ENCODE measurements around the gene EME1.

EME1 gene

DNA sequence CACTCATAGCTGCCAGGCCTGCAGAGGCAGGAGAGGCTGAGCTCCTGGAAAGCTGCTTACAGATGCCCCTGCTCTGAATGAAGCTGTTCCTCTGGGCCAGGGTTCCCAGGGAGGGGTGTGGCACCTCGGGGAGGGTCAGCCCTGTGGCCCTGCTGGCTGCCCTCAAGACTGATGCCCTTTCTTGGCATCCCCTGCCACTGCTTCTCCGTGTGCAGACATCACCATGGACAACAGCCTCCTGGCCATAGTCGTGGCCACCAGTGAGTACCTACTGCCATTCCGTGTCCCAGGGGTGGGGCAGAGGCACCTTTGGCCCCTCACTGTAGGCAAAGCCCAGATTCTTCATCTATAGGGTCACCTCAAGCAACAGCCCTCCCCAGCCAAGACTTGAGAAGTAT, 9.0 kb upstream of the EME1 start:
- DNase-seq = no peak

DNA sequence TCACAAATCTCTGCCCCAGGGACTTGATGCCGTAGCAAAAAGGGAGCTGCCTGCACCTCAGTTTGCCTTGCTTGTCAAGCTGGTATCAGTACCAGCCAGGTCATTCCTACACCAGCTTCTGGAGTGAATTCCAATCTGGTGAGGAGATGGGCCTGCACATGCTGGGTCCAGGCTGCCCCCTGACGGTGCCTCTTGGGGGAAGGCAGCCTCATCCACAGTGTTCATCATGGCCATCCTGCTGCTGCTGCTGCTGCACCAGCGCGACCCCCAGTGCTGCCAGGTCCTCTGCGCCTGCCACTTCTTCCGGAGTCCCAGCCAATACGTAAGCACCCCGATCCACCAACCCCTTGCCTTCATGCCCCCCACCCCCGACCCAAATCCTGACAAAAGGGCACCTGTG, 8.3 kb upstream of the EME1 start:
- no peak for DNase-seq

GRCh38 chr17:50365165-50365564, 7.9 kb upstream of the EME1 start:
- no peak for DNase-seq

DNA sequence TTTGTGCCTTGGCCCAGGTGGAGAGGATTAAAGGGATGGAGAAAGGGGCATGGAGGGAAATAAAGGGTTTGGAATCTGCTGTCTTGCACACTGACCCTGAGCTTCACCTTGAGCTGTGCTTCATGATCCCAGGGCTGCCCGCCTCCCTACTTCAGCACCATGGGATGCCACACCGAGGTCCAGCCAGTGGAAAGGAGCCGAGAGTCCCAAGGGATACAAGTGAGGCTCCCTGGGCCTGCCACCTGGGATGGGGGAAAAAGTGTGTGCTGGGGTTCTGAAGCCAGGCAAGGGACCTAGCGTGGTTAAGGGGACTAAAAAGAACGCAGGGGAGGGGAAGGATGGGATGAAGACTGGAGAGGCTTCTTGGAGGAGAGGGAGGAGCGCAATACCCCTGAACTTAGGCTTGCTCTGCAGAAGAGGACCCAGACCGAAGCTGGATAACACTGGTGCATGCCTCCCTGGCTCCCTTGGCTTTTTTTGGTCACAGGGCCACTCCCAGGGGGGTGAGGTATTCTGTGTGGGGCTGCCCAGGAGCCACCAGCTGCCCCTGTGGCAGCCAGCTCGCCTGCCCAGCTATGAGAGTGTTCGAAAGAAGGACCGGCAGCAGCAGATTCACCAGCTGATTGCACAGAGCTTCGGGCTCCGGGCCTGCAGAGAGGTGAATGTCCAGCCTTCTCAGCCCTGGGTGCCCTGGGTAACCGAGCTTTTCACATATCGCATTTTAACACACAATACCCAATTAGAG, 7.2 kb upstream of the EME1 start:
- DNase-seq = no peak

- no peak for DNase-seq
Measured at GRCh38 chr17:50367401-50367800, 5.6 kb upstream of the EME1 start.

GRCh38 chr17:50370052-50370451, 3.0 kb upstream of the EME1 start:
- no peak for DNase-seq

DNA sequence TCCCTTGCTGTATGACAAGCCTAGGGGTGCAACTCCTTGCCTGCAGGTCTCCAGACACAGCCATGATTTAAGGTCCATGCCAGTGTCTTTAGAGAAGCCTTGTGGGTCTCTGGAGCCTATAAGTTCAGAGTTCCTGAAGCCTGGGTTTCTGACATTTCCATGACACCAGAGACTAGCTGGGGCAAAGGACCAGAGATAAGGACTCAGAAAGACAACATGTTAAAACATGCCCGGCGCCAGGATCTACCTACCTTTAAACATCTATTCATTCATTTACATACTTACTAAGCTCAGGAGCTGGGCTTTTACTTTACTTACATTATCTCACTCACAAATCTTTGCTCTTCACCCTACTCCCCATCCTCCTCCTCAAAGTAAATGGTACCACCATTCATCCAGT, 1.5 kb upstream of the EME1 start:
- no peak for DNase-seq

- no peak for DNase-seq
Measured at GRCh38 chr17:50372222-50372757, 739 bp upstream of the EME1 start.

DNA sequence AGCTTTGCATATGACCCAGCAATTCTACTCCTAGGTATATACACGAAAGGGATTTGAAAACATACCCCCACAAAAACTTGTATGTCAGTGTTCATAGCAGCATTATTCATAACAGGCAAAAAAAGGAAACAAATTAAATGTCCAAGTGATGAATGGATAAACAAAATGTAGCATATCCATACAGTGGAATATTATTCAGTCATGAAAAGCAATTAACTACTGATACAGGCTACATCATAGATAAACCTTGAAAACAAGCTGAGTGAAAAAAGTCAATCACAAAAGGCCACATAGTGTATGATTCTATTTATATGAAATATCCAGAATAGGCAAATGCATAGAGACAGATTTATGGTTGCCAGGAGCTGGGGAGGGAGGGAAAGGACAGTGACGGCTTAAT, 676 bp downstream of the EME1 start:
- no peak for DNase-seq

- DNase-seq = no peak
Measured at GRCh38 chr17:50375858-50376538, 3.0 kb downstream of the EME1 start.

- no peak for DNase-seq
Measured at GRCh38 chr17:50379351-50380132, 6.5 kb downstream of the EME1 start.

GRCh38 chr17:50380369-50381259, 7.6 kb downstream of the EME1 start:
- DNase-seq = no peak

GRCh38 chr17:50381260-50381815, 8.3 kb downstream of the EME1 start:
- DNase-seq = no peak

GRCh38 chr17:50381920-50382319, 8.9 kb downstream of the EME1 start:
- DNase-seq = no peak

GRCh38 chr17:50382931-50383330, 9.9 kb downstream of the EME1 start:
- no peak for DNase-seq

- DNase-seq = no peak
Measured at GRCh38 chr17:50386510-50386909, 13.5 kb downstream of the EME1 start.

DNA sequence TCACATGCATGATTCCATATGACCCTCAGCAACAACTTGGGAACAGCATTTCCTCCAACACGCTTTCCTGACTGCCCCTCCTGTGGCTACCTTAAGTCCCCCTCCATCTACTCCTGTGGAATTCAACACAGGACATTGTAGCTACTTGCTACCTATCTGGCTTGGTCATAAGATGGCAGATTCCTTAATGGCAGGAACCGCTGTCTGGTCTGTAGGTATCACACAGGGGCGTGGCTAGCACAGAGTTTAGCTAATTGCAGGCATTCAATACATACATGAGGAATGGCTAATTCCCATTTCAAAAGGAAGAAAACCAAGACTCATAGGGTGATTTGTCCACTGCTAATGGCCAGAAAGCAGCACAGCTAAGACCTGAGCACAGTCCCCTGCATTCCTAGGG, 15.7 kb downstream of the EME1 start:
- no peak for DNase-seq

DNA sequence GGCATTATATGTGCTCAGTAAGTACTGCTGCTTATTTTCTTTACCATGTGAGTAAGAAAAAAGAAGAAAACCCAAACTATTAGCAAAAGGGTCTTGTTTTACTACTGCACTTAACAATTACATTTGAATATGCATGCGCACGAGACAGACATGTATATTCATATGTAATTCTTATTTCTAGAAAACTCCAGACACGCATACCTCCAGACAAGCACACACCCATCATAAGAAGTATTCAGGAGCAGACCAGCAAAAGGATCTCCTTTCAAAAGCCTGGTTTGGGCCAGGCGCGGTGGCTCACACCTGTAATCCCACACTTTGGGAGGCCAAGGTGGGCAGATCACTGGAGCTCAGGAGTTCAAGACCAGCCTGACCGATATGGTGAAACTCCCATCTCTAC, 16.5 kb downstream of the EME1 start:
- no peak for DNase-seq

DNA sequence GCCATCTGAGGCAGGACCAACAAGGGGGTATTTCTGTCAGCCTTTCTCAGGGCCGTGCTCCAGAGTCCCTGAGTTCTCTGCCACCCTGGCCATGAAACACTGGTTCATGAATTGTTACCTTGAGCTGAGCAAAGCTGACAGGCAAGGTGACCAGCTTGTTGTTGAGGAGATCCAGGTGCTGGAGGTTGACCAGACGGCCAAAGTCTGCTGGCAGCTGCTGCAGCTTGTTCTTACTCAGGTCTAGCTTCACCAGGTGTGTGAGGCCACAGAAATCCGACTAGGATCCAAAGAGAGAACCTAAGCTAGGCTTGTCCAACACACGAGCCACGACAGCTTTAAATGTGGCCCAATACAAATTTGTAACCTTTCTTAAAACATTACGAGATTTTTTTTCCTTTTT, 19.6 kb downstream of the EME1 start:
- DNase-seq = no peak

GRCh38 chr17:50393700-50394099, 20.7 kb downstream of the EME1 start:
- DNase-seq = no peak

DNA sequence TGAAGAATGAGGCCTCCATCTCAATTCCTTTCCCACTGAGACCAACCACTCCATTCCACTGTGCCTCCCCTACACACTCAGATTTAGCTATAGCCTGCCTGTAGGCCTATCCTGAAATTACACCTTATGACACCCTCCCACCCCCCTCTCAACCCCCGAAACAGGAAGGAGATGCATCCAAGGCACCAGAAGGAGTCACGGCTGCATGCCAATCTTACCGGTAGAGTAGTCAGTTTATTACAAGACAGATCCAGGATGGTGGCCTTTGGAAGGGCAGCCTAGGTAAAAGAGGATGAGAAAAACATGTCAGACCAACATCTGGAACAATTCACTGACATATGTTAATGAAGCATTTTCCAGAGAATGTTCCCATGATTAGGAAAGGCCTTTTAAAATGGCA, 21.7 kb downstream of the EME1 start:
- no peak for DNase-seq

All from activated CD4-positive, CD25-positive, alpha-beta regulatory T cell (primary cell).